Measurements from ENCODE around the gene TOGARAM2.

DNA sequence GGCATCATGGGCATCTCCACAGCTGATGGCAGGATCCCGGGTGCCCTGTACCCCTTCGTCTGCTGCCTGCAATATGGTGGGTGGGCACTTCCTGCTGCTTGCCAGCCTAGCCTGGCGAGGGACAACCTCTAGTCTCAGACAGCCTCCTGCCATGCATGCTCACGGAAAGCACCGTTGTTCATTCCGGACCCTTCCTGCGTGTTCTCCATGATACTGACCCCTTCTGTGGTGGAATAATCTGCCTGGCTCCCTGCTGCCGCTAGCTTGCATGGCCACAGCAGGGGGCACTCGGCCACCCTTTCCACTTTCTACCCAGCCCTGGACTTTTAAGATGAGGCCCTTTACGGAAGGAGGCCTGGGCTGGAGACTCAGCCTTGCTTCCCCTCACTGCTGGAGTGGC lies 81.3 kb downstream of the TOGARAM2 start:
- TF ChIP-seq POLR2AphosphoS5 (IDR thresholded peaks at IDR 0.05; ENCODE audit: borderline replicate concordance, low read depth, low read length) (no peak), EZH2 (IDR thresholded peaks at IDR 0.05) (no peak)

All from SK-N-MC (cell line).